Measurements from ENCODE around the gene GHRH.

The GHRH gene

GRCh38 chr20:37242503-37242902 lies 19.1 kb downstream of the GHRH start:
- no peak for TF ChIP-seq CTCF (conservative IDR thresholded peaks at IDR 0.05; ENCODE audit: low read depth, low read length)
- H3K4me3 ChIP-seq (ENCODE audit: low read length): no peak overlapping the region
- no peak for DNase-seq (ENCODE audit: low read depth)

DNA sequence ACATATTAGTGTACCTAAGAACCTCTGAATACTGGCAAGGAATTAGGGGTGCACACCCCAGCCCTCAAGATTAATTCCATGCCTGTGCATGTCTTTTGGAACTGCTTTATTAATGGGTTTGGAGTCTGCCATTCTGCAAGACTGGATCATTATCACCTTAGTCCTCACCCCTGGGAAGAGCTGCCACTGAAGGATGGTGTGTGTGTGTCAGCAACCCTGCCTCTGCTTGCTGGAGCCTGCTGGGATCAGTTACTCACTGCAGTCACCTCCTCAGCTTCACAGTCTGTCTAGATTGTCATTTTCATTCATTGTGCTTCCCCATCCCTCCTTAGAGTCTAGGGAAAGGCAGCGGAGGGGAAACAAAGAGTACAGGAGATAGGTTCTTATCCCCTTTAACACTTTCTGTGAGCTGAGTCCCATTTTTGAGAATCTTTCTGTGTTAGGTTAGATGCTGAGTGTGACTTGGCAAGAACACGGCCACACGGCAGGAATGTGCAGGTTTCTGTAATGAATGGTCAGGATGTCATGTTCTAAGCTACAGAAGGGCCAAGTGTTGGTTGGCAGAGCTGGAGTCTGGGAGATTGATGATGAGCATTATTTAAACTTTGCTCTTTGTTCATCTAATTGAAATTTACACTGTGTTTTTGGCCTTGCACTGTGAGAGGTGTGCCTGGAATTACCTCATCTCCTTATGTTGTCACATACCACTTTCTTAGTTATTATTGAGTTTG lies 21.1 kb downstream of the GHRH start:
- no peak overlapping the region for H3K4me3 ChIP-seq (ENCODE audit: low read length)
- TF ChIP-seq CTCF (conservative IDR thresholded peaks at IDR 0.05; ENCODE audit: low read depth, low read length): no peak
- no peak for DNase-seq (ENCODE audit: low read depth)

- no peak for TF ChIP-seq CTCF (conservative IDR thresholded peaks at IDR 0.05; ENCODE audit: low read depth, low read length)
- peak; percentile 68 for DNase-seq (ENCODE audit: low read depth)
- no peak overlapping the region for H3K4me3 ChIP-seq (ENCODE audit: low read length)
Measured at GRCh38 chr20:37238935-37239451, 22.6 kb downstream of the GHRH start.

DNA sequence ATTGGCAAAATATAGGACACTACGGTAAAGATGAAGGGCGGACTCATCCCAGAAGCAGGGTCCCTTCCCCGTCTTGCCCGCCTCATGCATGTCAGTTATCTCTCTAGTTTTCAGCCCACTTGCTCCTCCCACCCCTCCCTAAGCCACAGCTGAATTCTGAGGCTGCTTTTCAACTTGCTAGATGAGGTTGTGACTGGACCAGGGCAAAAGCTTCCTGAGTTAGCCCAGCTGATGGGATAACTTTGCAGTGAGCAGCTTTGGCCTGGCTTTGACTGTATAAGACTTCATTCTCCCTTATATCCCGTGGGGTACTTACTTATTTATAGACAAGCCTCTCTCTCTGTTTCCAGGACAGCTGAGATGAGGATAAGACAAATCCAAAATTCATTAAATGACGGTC lies 23.2 kb downstream of the GHRH start:
- DNase-seq (ENCODE audit: low read depth): no peak
- TF ChIP-seq CTCF (conservative IDR thresholded peaks at IDR 0.05; ENCODE audit: low read depth, low read length): no peak
- no peak overlapping the region for H3K4me3 ChIP-seq (ENCODE audit: low read length)

DNA sequence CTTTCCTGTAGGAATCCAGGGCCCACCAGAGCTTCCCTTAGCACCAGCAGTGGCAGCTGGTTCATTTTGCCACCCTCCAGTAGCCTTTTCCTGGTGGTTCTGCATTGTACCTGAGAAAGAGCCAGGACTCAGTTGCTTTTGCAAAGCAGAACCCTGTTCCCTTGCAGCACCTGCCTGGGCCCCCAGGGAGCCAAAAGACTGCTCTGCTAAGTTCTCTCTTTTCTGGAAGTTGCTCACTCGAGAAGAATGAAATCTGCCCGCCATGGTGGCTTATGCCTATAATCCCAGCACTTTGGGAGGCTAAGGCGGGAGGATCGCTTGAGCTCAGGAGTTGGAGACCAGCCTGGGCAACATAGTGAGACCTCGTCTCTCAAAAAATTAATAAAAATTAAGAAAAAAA lies 24.0 kb downstream of the GHRH start:
- DNase-seq (ENCODE audit: low read depth): no peak
- no peak overlapping the region for H3K4me3 ChIP-seq (ENCODE audit: low read length)
- TF ChIP-seq CTCF (conservative IDR thresholded peaks at IDR 0.05; ENCODE audit: low read depth, low read length): no peak

DNA sequence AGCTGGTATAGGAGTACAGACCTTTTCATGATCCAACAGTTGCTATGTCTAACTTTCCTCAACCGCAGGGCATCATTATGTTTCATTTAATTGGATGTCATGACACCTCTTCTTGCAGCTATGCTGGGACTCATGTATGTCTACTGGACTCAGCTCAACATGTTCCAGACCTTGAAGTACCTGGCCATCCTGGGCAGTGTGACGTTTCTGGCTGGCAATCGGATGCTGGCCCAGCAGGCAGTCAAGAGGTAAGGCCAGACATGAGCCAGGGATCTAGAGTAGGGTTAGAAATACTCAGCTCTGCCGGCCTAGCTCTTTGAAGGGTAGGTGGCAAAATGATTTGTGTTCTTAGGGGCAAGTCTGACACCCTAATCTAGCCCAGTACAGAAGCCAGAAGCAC lies 25.2 kb downstream of the GHRH start:
- H3K4me3 ChIP-seq (ENCODE audit: low read length): no peak overlapping the region
- no peak for DNase-seq (ENCODE audit: low read depth)
- no peak for TF ChIP-seq CTCF (conservative IDR thresholded peaks at IDR 0.05; ENCODE audit: low read depth, low read length)

DNA sequence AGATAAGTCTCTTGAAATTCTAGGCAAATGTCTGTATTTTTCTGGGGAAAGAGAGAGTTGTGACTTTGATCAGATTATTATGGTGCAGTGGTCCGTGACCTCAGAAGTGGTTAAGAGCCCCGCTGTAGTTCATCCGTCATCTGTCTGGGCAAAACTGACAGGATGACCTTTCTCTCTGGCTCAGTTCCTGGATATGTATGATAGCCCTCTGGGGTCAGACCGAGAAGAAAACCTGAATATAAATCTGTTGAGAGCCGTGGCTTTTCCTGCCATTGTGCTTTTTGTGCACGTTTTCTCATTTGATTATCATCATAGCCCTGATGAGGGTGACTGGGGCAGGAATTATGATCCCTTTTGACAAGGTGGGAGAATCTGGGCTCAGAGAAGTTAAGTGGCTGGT lies 26.5 kb downstream of the GHRH start:
- TF ChIP-seq CTCF (conservative IDR thresholded peaks at IDR 0.05; ENCODE audit: low read depth, low read length): no peak
- no peak overlapping the region for H3K4me3 ChIP-seq (ENCODE audit: low read length)
- no peak for DNase-seq (ENCODE audit: low read depth)

Data from retinal pigment epithelial cell (primary cell).